Measurements from ENCODE around the gene ATXN1. TPM values are rescaled to one million over a fixed set of nuclear protein-coding genes. Genes with fewer than 3 reads are reported as not detected.

Gene ATXN1
- total RNA-seq, 1 donor from 2014 or later = 18.4 TPM

GRCh38 chr6:16496210-16496609 lies 265.1 kb downstream of the ATXN1 start:
- Histone ChIP-seq H3K27me3 (ENCODE audit: control insufficient read depth, insufficient read depth, low read length) (no peaks in the 10 kb centered on the region), H3K4me3 (ENCODE audit: low read depth, low read length) (no peak overlapping the region), H3K36me3 (ENCODE audit: control insufficient read depth, insufficient read depth, low read length) (no peaks in the 10 kb centered on the region)
- DNase-seq (ENCODE audit: low read depth) (peak; percentile 38), FAIRE-seq (no peak)
- TF ChIP-seq, protein P1, sequence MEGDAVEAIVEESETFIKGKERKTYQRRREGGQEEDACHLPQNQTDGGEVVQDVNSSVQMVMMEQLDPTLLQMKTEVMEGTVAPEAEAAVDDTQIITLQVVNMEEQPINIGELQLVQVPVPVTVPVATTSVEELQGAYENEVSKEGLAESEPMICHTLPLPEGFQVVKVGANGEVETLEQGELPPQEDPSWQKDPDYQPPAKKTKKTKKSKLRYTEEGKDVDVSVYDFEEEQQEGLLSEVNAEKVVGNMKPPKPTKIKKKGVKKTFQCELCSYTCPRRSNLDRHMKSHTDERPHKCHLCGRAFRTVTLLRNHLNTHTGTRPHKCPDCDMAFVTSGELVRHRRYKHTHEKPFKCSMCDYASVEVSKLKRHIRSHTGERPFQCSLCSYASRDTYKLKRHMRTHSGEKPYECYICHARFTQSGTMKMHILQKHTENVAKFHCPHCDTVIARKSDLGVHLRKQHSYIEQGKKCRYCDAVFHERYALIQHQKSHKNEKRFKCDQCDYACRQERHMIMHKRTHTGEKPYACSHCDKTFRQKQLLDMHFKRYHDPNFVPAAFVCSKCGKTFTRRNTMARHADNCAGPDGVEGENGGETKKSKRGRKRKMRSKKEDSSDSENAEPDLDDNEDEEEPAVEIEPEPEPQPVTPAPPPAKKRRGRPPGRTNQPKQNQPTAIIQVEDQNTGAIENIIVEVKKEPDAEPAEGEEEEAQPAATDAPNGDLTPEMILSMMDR (IDR thresholded peaks at IDR 0.05; ENCODE audit: insufficient read depth, low read length, severe bottlenecking) = no peak

GRCh38 chr6:16494793-16495192 lies 266.5 kb downstream of the ATXN1 start:
- DNase-seq (ENCODE audit: low read depth) = peak; percentile 52
- Histone ChIP-seq H3K27me3 (ENCODE audit: control insufficient read depth, insufficient read depth, low read length) (no peaks in the 10 kb centered on the region), H3K36me3 (ENCODE audit: control insufficient read depth, insufficient read depth, low read length) (no peaks in the 10 kb centered on the region), H3K4me3 (ENCODE audit: low read depth, low read length) (no peak overlapping the region)
- TF ChIP-seq, protein P1 (IDR thresholded peaks at IDR 0.05; ENCODE audit: insufficient read depth, low read length, severe bottlenecking) = no peak
- FAIRE-seq = peak; percentile 23

DNA sequence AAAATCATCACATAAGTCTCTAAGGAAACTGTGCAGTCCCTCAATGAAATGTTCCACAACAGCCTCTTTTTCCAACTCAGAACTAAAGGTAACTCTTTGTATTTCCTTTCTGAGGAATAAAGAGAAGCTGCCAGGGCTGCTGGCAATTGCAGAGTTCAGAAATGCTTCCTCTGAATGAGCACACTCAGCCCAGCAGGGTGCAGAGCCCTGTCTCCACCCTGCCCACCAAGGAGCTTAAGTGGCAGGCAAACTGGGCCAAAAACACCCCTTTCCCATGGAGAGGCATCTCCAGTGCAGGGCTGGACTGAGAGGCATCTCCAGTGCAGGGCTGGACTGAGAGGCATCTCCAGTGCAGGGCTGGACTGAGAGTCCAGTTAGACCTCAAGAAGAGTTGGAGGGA lies 267.5 kb downstream of the ATXN1 start:
- FAIRE-seq (no peak), DNase-seq (ENCODE audit: low read depth) (no peak)
- no peak overlapping the region for H3K4me3 ChIP-seq (ENCODE audit: low read depth, low read length)
- TF ChIP-seq, protein P1 (IDR thresholded peaks at IDR 0.05; ENCODE audit: insufficient read depth, low read length, severe bottlenecking) = no peak
- H3K36me3 ChIP-seq (ENCODE audit: control insufficient read depth, insufficient read depth, low read length) = no peaks in the 10 kb centered on the region
- no peaks in the 10 kb centered on the region for H3K27me3 ChIP-seq (ENCODE audit: control insufficient read depth, insufficient read depth, low read length)

DNA sequence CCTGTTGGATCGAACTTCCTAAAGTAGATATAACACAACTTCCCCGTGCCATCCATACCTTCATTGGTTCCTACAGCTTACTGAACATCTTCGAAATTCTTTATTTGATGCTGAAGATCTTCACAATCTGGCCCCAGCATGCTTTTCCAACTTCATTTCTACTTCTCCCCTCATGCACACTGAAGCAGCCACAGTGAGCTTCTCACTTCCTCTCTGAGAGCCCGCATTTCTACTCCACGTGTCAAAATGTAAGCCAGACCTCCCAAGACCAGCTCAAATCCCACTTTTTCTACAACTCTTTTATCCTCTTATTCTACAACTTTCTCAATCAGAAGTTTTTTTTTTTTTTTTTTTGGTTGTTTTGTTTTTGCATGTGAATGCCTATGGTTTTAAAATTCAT lies 268.1 kb downstream of the ATXN1 start:
- FAIRE-seq = no peak
- TF ChIP-seq, protein P1 (IDR thresholded peaks at IDR 0.05; ENCODE audit: insufficient read depth, low read length, severe bottlenecking) = no peak
- Histone ChIP-seq H3K27me3 (ENCODE audit: control insufficient read depth, insufficient read depth, low read length) (no peaks in the 10 kb centered on the region), H3K4me3 (ENCODE audit: low read depth, low read length) (no peak overlapping the region), H3K36me3 (ENCODE audit: control insufficient read depth, insufficient read depth, low read length) (no peaks in the 10 kb centered on the region)
- no peak for DNase-seq (ENCODE audit: low read depth)

DNA sequence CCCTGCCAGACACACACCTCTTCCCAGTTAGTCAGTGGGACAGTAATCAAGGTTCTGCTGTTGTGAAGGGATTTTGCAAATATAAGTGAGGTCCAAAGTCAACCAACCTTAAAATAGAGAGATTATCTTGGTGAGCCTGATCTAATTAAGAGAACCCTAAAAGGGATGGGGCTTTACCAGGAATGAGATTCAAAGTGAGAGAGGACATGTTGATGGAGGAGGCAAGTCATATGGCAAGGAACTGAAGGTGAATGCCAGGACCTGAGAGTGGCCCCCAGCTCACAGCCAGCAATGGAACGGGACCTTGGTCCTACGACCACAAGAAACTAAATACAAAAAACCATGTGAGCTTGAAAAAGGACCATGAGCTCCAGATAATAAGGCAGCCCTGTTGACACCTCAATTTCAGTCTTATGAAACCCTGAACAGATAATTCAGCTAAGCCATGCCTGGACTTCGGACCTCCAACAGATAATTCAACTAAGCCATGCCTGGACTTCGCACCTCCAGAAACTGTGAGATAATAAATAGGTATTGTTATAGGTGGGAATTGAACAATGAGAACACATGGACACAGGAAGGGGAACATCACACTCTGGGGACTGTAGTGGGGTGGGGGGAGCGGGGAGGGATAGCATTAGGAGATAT lies 269.5 kb downstream of the ATXN1 start:
- Histone ChIP-seq H3K27me3 (ENCODE audit: control insufficient read depth, insufficient read depth, low read length) (no peaks in the 10 kb centered on the region), H3K4me3 (ENCODE audit: low read depth, low read length) (no peak overlapping the region), H3K36me3 (ENCODE audit: control insufficient read depth, insufficient read depth, low read length) (no peaks in the 10 kb centered on the region)
- FAIRE-seq (no peak), DNase-seq (ENCODE audit: low read depth) (no peak)
- TF ChIP-seq, protein P1 (IDR thresholded peaks at IDR 0.05; ENCODE audit: insufficient read depth, low read length, severe bottlenecking) = no peak

DNA sequence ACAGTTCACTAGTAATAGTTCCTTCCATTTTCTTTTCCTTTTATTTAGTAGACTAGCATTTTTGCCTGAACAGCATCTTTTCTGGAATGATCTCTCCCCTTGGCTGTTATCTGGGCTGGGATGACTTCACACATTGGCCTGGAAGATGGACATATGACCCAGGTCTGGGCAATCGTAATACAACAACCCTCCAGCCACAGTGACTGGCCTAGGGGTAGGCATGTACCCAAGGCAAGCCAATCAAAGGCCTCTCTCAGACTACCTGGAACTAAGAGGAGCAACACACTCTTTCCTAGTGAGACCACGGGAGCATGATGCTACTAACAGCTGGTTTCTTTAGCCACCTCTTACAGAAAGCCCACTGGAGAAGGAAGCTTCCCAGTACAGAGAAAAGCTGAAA lies 270.6 kb downstream of the ATXN1 start:
- FAIRE-seq (no peak), DNase-seq (ENCODE audit: low read depth) (no peak)
- Histone ChIP-seq H3K4me3 (ENCODE audit: low read depth, low read length) (no peak overlapping the region), H3K27me3 (ENCODE audit: control insufficient read depth, insufficient read depth, low read length) (no peaks in the 10 kb centered on the region), H3K36me3 (ENCODE audit: control insufficient read depth, insufficient read depth, low read length) (no peaks in the 10 kb centered on the region)
- TF ChIP-seq, protein P1 (IDR thresholded peaks at IDR 0.05; ENCODE audit: insufficient read depth, low read length, severe bottlenecking) = no peak
